Fibroblast of upper back skin (primary cell): Measurements from ENCODE around the gene PDPK1.
A peak's percentile ranks its signal among the peaks of the same experiment; 100 is the strongest.
"Not testable (repeated sequence)": the region's sequence is repeated elsewhere in the genome, so short reads cannot be mapped to it uniquely, and the experiment has no call there.

Experiments
- DNase-seq: peaks from one replicate; pipeline ENCODE4 v3.0.0-alpha.2; 2013

Gene PDPK1

GRCh38 chr16:2595393-2596205, 57.8 kb downstream of the PDPK1 start:
- no peak for DNase-seq

DNA sequence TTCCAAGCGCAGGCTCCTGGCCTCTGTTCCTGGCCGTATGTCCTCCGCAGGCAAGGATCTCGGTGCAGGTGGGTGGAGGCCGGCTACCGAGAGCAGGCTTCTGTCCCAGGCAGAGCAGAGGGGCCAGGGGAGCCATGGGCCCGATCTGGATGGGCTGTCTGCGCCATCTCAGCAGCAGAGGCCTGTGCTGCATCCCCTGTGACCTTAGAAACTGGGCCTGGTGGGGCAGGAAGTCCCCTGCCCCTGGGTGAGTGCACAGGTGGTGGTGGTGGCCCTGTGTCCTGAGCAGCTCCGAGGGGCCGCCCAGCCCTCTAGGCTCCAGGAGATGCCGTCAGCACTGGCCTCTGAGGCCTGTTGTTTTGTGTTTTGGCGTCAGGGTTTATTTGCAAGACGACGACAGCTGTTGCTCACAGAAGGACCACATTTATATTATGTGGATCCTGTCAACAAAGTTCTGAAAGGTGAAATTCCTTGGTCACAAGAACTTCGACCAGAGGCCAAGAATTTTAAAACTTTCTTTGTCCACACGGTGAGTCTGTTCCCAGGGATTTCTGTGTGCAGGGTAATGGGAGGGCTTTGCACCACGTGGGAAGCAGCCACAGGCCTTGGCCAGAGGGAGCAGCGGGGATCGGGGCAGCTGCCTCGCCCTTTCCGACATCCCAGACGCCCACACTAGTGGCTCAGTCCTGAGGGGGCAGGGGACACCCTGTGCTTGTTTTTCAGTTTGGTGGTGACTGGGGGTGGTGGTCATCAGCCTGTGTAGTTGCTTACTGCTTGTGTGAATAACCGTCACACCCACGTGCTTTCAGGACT, 59.1 kb downstream of the PDPK1 start:
- DNase-seq, result no peak

GRCh38 chr16:2597560-2597902, 59.7 kb downstream of the PDPK1 start:
- no peak for DNase-seq

DNA sequence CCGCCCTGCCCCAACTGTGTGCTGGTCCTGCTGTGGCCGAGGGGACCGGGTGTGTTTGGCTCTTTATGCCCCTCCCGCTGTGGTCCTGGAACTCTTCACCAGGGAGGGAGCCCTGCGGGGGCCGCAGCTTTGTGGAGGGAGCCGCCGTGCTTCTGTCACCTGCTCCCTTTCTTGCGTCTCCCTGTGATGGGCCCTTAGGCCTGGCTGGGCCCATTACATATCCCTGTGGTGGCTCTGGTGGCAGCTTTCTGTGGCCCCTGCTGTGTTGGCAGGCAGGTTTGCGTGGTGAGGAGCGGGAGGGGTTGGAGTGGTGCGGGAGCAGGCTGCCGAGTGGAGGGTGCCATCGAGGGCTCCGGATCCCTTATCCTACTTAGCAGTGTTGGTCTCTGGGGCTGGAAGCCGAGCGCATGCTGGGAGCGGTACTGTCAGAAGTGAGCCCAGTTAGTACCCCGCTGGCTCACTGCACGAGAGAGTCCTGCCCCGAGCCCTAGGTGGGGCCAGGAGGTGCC, 60.4 kb downstream of the PDPK1 start:
- no peak for DNase-seq

GRCh38 chr16:2598723-2599122, 60.9 kb downstream of the PDPK1 start:
- DNase-seq, result no peak

DNA sequence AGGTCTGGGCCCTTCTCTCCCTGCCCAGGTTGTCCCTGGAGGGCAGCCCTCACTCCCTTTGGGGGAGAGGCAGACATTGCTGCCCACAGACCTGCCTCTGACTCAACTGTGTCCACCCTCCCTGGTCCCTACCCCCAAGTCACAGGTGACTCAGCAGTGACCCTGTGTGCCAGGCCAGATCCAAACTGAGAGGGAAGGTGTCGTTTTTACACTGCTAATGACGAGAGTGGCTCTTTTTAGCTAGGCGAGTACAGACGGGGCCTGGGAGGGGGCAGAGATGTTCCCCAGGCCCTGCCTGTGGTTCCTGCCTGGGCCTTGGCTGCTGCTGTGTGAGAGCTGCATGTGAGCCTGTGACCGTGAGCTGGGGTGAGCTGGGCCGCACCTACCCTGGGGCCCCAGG, 61.3 kb downstream of the PDPK1 start:
- not testable (repeated sequence) for DNase-seq

GRCh38 chr16:2599785-2600184, 62.0 kb downstream of the PDPK1 start:
- DNase-seq, result not testable (repeated sequence)

- not testable (repeated sequence) for DNase-seq
Measured at GRCh38 chr16:2601301-2602025, 63.6 kb downstream of the PDPK1 start.

DNA sequence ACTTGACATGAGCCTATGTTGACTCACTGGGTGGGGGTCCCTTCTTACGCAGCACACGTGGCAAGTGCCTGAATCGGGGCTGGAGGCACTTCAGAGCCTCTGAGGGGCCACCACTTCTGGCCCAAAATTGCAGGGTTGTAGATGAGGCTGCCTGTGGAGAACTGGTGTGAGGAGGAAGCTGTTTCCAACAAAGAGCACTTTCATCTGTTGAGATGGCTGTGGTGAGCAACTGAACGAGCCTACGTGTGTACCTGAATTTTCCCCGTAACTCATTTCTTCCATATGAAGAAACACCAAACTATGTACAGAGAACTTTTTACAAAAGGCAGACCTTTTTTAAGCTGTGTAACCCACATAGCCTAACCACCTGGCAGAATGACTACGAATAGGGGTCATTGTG, 64.4 kb downstream of the PDPK1 start:
- not testable (repeated sequence) for DNase-seq

DNA sequence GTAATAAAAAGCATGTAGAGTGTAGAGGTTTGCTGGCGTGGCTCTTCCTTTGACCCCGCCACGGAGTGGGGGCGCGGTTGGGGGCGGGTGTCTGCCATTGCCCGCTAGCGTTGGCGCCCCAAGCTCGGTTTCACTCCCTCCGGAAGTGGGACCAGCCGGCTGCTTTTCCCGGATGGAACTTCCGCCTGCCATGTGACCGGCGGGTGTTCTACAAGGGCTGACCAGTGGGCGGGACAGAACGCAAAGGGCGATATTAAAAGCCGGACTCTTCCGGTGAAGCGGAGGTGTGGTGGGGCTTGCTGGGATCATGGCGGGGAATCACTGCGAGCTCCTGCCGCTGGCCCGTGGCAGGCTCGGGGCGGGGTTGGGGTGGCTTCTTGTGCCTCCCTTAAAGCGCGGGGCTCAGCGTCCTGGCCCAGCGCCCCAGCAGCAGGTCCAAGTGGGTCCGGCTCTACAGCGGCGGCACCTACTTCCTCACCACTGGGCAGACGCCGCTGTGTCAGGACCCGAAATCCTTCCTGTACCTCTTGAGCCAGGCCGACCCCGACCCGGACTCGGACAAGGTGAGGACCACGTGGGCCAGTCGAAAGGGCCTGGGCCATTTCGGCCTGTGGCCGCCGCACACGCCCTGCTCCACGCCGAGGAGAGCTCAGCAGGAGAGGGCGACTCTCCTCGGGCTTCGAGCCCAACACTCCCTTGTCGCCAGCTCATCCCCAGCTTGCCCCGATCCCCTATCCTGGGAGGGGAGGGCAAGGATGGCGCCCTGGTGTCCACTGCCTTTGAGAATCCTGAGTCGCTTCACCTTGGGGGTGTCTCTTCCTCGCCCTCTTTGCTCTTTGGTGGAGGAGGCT, 65.6 kb downstream of the PDPK1 start:
- peak; percentile 97 for DNase-seq

GRCh38 chr16:2604016-2604369, 66.2 kb downstream of the PDPK1 start:
- not testable (repeated sequence) for DNase-seq

- not testable (repeated sequence) for DNase-seq
Measured at GRCh38 chr16:2606820-2607219, 69.0 kb downstream of the PDPK1 start.

DNA sequence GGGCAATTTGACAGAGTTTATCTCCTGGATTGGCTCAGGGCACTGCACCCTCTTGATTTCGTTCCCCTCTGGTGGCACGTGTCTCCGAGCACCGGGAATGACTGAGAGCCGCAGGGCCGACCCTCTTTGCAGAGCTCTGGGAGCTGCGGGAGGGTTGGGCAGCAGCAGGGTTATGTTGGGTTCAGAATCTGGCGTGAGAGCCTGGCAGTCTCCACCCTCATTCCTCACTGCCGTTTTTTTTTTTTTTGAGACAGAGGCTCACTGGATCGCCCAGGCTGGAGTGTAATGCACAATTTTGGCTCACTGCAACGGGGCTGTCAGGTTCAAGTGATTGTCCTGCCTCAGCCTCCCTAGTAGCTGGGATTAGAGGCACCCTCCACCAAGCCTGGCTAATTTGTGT, 71.5 kb downstream of the PDPK1 start:
- not testable (repeated sequence) for DNase-seq

- no peak for DNase-seq
Measured at GRCh38 chr16:2609827-2610470, 72.1 kb downstream of the PDPK1 start.

GRCh38 chr16:2610781-2611498, 73.1 kb downstream of the PDPK1 start:
- DNase-seq, result no peak

GRCh38 chr16:2611499-2611862, 73.7 kb downstream of the PDPK1 start:
- no peak for DNase-seq

GRCh38 chr16:2611877-2612276, 74.1 kb downstream of the PDPK1 start:
- DNase-seq, result not testable (repeated sequence)

DNA sequence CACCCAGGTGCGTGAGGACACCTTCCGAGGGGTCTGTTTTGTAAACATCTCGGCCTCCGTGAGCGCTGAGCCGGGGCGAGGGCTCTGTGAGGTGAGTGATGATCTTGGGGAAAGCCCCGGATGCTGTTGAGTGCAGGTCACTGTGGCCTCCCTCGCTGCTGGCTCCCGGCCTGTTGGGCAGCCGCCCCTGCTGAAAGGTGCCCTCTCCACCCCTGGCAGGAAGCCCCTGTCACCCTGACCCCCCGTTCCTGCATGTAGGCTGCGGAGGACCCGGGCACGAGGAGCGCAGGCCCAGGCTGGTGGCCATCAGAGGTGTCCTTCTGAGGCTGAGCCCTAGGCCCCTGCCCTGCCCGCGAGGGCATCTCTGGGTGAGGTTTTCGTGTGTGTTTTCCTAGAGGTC, 75.4 kb downstream of the PDPK1 start:
- DNase-seq, result not testable (repeated sequence)

GRCh38 chr16:2614761-2615191, 77.0 kb downstream of the PDPK1 start:
- no peak for DNase-seq

DNA sequence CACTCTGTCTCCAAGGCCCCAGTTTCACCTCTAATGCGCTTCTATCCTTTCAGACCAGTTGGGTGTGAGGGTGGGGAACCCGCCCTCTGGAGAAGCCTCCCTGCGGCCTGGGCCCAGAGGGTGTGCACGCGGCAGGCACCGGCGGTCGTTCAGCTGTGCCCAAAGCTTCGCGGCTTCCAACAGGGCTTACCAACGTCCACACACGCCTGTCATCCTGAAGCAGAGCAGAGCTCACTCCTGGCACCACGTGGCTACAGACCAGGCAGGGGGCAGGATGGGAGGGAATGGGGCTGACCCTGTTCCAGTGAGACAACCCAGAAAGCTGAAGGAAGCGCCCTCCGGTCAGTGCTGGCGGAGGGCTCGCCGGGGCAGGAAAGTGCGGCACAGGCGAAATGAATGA, 81.1 kb downstream of the PDPK1 start:
- DNase-seq, result not testable (repeated sequence)

DNA sequence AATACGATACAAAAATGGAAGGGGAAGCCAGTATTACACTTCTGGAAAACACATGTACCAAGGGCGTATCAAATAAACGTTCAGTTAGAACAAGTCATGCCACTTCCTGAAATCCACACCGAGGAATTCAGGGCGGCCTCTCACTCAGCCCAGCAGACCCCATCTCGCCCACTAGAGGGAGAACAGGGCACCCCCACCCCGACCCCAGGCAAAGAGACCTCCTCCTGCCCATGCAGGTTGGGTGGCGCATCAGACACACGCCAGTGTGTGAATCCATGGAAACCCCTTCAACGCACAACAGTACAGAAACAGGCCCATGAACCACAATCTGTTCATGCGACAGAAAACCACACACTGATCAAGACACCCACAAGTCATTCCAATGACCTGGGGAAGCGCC, 81.8 kb downstream of the PDPK1 start:
- DNase-seq, result not testable (repeated sequence)
